Skeletal muscle cell (primary cell): ENCODE results near the gene GPR55.

Experiments used
- DNase-seq: peaks from one replicate; pipeline ENCODE4 v3.0.0-alpha.2; 2010; ENCODE audit warnings: low read depth
- H3K4me3 ChIP-seq: 2 replicates; pipeline ENCODE4 v1.5.1; 2011; ENCODE audit warnings: low read depth, mild to moderate bottlenecking, control low read depth, low read length, moderate library complexity

The GPR55 gene

DNA sequence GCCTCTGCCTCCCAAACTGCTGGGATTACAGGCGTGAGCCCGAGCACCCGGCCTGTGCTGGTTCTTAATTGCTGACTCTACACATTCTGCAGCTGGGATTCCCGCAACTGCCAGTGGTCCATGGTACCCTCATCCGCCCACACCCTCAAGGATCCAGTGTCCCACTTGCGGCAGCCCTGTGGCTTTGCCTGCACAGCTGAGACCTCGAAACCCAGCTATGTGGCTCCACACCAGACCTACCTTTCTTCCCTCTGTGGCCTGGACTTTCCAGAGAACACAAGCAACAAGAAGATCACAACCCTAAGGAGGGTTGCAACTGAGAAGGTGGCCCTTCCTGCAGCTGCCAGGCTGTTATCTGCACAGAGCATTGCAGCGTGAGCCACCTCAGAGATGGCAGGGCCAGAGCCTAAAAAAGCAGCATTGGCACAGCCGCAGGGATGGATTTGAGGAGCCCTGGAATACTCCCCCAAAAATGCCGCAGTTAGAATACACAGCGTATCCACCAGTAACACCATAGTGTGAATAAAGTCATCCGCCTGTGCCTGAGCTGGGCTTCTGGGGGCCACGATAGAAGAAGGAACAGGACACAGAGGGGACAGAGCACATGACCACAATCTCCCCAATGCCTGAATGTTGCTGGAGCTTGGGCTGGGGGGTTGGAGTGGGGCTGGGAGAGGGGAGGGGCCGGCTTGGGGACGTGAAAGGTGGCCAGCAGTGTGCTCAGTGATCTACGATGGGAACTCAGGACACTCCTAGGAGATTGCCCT lies 1.9 kb downstream of the GPR55 start:
- no peak for DNase-seq
- H3K4me3 ChIP-seq = no peak overlapping the region

DNA sequence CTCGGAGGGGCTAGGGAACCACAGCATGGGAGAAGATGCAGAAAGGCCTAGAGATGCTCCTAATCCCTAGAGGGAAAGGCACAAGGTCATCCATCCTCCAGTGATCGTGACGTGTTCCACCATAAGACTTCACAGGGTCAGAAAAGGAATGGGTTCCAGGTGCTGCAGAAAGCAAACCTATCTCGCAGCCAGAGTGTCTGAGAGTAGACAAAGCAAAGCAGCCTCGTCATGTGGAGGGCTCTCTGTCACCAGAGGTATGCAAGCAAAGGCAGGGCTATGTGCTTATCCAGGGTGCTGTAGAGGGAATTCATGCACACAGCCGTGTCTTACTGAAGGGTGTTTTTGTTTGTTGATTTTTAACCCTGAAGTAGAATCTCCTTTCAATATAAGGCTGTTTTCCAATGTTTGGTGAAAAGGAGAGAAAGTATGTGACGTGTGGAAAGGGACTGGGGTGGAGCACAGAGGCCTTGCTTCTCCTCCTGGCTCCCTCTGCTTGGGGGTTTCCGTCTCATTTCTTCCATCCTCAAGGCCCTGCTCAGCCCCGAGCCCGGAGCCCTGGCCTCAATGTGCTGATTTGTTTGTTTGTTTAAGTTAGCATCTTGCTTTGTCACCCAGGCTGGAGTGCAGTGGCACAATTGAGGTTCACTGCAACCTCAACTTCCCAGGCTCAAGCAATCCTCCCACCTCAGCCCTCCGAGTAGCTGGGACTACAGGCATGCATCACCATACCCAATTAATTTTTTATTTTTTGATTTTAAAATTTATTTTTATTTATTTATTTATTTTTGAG lies 3.0 kb downstream of the GPR55 start:
- H3K4me3 ChIP-seq = no peak overlapping the region
- DNase-seq = no peak

DNA sequence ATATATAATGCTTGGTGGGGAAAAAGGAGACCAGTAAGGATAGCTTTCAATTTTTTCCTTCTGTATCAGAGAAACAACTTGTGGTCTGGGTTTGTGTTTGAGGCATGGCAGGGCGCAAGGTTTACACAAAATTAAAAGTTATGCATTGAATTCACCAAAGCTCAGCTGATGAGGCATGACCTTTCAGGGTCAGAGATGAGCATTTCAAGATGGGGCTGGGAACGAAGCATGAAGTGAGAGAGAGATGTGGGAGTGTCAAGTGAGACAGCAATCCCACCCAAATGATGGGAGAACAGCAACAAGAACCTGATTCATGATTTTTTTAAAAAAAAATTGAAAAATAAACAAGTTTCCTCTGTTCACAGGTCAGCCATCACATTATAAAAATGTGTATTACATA lies 4.9 kb downstream of the GPR55 start:
- H3K4me3 ChIP-seq = no peak overlapping the region
- no peak for DNase-seq

DNA sequence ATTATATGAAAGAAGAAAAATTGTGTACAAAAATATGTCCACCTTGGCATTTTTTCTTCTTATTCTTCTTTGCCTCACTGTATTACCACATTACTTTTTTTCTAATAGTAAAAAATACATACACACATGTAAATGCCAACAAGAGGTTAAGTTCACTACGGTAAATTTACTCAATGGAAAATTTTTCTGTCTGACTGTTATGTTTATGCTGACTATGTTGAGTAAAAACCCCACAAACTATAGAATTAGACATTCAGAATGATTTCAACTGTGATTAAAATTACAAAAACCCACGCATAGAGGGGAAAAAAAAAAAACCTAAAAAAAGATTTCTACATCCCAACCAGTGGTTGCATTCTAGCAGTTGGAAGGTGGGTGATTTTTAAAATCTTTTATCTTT lies 5.4 kb downstream of the GPR55 start:
- no peak overlapping the region for H3K4me3 ChIP-seq
- no peak for DNase-seq

DNA sequence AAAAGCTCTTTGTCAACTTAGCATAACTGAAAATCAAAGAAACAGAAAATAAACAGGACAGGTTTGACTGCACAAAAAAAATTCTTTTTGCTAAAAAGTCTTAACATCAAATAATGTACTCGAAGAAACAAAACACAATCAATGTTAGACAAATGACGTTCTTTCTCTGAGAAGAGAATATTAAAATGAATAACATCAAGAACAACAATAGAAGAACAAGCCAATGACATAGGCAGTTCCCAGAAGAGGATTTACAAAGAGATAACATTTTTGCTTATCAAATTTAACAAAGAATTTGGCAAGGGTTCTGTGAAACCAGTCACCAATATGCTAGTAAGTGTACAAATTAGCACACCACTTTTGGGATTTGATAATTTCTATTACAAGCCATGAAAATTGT lies 5.8 kb downstream of the GPR55 start:
- no peak for DNase-seq
- H3K4me3 ChIP-seq = no peak overlapping the region

DNA sequence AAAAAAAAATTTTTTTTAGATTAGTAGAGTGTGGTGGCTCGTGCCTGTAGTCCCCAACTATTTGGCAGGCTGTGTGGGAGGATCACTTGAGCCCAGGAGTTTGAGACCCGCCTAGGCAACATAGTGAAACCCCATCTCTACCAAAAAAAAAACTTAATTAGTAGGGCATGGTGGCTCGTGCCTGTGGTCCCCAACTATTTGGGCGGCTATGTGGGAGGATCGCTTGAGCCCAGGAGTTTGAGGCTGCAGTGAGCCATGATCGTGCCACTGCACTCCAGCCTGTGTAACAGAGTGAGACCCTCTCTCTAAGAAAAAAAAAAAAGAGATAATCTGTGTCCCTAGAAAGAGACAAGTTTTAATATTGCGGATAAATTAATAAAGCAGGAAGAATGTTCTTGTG lies 8.8 kb downstream of the GPR55 start:
- no peak overlapping the region for H3K4me3 ChIP-seq
- DNase-seq = no peak

DNA sequence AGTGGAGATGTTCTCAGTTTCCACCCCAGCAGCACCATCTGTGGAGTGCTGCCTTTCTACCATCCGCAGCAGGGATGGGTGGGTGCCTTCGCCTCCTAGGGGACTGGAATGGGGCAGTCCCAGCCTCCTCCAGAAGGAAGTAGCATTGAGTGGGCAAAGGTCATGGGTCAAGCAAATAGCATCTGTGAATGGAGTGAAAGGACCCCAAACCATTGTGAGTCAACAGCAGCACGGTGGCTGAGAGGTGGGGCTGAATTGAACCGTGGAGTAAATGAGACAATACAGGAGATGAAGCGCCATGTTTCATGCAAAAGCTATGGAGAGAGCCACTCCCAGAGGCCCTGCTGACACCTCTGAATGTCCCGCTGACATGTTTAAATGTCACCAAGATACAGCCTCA lies 9.7 kb downstream of the GPR55 start:
- H3K4me3 ChIP-seq = no peak overlapping the region
- DNase-seq = no peak

DNA sequence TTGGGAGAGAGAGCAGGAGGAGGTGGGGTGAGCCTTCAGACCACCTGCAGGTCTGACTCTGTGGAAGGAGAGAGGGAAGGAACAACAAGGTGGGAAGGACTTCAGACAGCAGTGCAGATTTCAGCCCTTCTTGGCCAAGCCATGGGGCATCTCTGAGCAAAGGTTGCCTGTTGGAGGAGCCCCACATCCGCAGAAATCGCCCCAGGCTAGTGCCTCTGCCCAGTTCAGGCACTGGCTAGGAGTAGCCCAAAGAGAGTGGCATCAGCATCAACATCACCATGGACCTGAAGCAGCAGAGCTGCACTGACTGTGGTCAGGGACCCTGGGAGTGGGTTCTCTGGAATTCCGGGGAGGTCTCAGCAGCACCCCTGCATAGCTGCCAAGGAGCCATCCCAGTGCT lies 10.2 kb downstream of the GPR55 start:
- DNase-seq = no peak
- no peak overlapping the region for H3K4me3 ChIP-seq

DNA sequence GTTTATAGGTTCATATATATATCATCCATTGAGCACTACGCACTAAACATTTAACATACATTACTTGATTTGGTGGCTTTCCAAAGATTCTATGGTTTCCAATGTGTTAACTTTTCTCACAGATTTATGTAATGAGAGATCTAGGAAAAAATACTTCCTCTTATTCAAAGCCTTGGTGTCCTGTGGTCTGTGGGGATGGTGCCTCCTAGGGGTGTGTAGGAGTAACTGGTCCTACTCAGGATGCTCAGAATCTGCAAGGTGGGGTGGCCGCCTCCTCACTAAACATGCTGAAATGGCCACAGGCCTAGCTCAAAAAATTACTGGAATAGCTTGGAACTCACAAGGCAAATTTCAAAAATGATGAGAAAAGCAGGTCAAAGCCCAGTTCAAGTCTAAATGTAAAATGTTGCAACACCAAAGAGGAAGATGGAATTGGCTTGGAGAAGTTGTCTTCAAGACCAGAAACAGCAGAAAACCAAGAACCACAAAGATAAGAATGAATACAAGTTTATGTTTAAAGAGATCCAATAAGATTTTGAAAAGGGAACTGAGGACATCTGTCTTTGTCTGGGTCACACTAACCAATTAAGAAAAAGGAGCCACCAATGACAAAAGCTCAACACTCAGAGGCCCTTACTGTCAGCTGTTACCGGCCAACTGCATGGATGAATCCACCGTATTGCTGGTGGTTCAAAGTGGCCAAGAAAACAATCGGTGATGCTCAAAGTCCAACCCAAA lies 11.5 kb downstream of the GPR55 start:
- DNase-seq = peak; percentile 7
- H3K4me3 ChIP-seq = no peak overlapping the region

DNA sequence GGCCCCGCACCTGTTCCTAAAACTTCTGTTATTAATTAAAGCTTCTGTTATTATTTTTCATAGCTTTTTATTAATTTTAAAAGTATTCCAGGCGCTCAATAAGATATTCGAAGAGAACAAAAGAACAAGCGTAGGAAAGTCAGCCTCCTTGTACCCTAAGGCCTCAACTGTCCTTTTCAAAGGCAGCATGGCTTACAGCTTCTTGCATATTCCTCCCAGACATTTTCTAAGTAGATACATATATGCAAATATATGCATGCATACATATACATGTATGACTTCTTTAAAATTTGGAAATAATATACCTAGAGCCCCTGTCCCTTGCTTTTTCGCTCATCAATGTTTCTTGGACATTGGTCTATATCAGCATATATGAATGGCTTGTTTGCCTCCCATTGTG lies 12.3 kb downstream of the GPR55 start:
- no peak overlapping the region for H3K4me3 ChIP-seq
- DNase-seq = no peak

DNA sequence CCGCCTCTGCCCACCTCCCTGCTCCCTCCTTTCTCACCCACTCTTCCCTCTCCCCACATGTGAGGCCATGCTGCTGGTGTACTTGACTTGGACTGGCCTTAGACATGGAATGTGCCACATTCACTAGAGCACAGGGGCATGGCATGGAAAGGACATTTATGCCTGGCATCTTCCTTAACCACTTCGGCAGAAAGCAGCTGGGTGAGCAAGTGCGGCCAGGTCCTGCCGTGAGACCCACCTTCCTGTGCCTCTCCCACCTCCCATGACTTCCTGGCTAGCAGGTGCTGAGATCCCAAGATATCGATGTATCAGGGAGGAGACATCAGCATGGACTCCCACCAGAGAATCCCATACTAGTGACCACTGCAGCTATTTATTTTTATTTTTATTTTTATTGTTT lies 13.0 kb downstream of the GPR55 start:
- no peak overlapping the region for H3K4me3 ChIP-seq
- no peak for DNase-seq

DNA sequence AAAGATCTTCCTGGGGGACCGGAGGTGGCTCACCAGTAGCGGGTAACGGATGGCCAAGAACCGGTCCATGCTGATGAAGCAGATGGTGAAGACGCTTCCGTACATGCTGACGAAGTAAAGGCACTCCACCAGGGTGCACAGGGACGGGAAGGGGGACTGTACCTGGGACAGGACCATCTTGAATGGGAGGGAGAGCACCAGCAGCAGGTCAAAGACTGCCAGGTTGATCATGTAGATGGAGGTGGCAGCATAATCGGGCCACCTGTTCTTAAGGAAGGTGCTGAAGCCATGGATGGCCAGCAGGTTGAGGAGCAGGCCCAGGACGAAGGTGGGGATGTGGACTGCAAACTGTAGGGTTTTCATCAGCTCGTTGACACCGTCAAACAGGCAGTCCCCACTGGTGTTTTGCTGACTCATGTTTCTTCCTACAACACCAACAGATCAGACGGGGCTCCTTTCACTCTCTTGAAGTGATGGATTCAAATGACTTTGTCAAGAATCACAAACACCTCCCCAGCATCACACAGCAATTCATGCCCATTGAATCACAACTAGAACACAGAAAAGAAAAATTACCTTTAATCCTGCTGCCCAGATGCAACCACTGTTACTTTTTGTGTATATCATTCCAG lies 14.4 kb downstream of the GPR55 start:
- no peak for DNase-seq
- H3K4me3 ChIP-seq = no peak overlapping the region

DNA sequence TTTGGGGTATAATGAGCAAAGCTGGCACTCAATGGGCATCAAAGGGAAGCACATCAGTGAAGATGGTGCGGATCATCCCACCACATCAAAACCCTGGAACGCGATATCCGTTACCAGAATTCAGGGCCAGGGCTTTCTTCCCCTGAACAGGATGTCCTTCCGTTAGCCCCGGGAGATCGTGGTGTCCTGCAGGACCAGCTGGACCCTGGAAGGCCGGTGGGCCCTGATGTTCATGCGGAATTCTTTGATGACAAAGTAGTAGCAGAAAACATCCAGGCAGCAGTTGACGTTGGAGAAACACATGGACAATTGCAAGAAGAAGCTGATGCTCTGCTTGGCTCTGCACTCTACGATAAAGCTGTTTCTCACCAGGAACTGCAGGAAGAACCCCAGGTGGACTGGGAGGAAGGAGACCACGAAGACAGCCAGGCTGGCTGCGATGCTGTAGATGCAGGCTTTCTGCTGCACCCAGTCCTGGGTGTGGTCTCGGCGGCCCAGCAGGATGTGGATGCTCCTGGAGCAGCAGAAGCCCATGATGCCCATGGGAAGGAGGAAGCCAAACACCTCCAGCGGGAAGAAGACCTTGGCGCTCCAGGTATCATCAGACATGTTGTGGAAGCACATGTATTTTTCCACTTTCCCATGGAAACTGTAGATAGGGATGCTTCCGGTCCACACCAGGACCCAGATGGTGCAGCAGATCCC lies 15.0 kb downstream of the GPR55 start:
- no peak for DNase-seq
- H3K4me3 ChIP-seq = no peak overlapping the region

DNA sequence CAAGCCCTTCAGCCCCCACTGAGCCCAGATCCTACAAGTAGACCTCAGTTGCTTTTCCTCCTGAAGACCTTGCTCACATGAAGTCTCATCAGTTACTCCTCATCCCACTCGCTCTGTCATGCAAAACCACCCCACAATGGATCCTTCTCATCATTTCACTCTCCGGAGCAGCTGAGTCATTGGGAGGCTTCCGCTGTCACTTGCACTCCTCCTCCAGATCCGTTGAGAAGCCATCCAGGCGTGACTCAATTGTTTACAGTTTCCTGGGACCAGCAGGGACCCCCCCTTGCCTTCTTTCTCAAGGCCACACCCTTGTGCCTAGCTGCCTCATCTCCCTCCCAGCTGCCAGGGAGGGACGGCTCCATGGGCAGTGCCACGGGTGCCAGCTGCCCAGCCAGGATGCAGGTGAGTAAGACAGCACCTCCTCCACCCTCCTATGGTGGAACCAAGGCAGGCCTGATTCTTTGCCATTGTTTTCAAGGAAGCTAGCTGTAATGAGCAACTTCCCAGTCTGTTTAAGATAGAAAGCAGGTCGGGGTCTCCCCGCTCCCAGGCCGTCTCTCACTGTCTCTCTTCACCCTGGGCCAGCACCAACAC lies 16.3 kb downstream of the GPR55 start:
- DNase-seq = peak; percentile 15
- no peak overlapping the region for H3K4me3 ChIP-seq

DNA sequence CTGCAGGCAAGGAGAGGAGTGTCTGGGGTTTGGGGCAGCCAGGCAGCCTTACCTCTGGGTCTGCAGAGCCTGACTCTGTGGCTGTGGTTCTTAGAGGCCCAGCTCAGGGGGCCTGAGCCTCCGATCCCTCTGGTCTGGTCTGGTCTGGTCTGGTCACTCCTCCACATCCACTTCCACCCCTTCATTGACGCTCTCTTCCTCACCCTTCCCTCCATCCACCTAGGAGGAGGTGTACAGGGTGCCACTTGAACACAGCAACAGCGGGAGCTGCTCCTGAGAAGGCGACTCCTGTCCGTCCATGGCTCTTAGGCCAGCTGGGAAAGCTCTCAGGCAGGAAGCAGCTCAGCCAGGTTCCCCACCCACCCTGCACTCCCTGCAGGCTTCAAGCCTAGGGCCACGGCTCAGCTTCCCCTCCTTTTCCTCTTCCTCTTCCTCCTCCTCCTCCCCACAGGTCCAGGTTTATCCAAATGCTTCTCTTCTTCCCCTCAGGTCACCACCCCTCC lies 16.9 kb downstream of the GPR55 start:
- no peak for DNase-seq

DNA sequence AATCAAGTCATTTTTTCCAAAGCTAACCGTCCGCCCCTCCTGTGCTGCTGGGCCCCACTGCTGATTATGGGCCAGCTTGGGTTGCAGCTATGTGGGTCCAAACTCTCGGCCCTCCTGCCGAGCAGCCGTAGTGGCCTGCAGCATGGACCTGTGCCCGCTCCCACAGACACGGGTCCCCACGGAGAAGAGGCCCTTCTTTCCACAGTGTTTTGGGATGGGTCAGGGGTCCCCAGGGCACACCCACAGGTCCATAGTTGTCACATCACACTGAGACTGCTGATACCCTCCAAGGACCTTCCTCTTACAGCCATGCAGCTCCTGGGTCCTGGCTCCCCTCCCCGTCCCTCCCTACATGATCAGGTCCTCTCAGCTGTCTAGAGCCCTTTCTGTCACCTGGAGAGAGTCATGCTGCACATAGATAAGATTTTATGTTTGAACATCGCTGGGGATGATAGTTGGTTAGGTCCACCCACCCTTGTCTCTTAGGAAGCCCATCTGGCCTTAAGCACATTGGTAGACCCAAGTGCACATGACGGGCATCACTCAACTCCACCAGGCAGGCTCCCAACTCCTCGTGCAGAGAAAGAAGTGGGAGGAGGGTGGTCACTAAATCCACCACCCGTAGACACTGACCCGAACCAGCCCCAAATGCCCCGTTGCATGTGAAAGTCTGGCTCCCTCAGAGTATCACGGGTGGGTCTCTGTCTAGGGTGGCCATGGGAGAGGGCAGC lies 17.5 kb downstream of the GPR55 start:
- DNase-seq = no peak
- no peak overlapping the region for H3K4me3 ChIP-seq

More for the DNA sequence above, 16.9 kb downstream of the GPR55 start:
- H3K4me3 ChIP-seq = no peak overlapping the region

DNA sequence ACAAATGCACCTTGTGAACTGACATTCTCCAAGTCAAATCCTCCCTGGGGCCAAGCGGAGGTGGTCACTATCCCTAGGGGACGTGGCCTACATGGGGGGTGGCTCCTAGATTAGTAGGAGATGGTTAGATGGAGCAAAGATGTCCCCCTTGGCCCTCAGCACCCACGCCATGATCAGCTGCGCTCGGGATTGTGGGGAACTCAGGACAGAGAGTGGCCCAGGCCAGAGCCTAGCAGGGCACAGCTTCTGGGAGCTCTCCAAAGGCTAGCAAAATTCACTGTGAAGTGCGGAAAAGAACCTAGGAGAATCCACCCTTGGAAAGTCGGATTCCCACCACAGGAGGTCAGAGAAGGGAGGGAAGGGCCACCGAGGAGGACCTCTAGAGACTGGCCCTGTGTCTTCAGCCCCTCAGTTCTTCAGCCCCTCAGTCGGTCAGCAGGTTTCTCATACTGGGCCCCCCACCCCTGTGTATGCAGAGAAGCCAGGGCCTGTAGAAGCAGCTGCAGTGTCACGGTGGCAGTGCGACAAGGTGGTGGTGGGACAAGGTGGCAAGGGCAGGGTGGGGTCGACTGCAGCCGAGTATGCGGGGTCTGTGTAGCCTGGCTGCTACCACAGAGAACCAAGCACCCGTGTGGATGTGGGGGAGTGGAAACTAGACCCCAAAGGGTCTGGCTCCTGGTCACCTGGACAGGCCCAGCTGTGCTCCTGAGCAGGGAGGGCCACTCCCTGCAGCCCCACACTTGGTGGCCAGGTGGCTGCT lies 18.4 kb downstream of the GPR55 start:
- no peak overlapping the region for H3K4me3 ChIP-seq
- DNase-seq = no peak
